Muscle of leg (tissue), 11 donors: ENCODE measurements around the gene RRBP1. TPM values are rescaled to one million over a fixed set of nuclear protein-coding genes. Genes with fewer than 3 reads are reported as not detected.

Experiments used
- DNase-seq: peaks from one replicate; pipeline ENCODE4 v3.0.0; 2013
- H3K27ac ChIP-seq: one replicate; pipeline ENCODE4 v1.5.1; 2013; ENCODE audit warnings: mild to moderate bottlenecking, low read length, control low read depth
- H3K27me3 ChIP-seq: one replicate; pipeline ENCODE4 v1.6.1; 2013; ENCODE audit warnings: low read length; ENCODE audit not compliant: control insufficient read depth, insufficient read depth
- H3K36me3 ChIP-seq: one replicate; pipeline ENCODE4 v1.6.1; 2013; ENCODE audit warnings: low read length; ENCODE audit not compliant: control insufficient read depth, insufficient read depth
- H3K4me1 ChIP-seq: one replicate; pipeline ENCODE4 v1.6.1; 2013; ENCODE audit warnings: low read length; ENCODE audit not compliant: control insufficient read depth, insufficient read depth
- H3K4me3 ChIP-seq: one replicate; pipeline ENCODE4 v1.5.1; 2013; ENCODE audit warnings: low read length, control low read depth
- H3K9me3 ChIP-seq: replicated peaks from 2 replicates; pipeline ENCODE4 v1.6.1; 2013; ENCODE audit warnings: low read depth, low read length; ENCODE audit not compliant: control insufficient read depth
- WGBS: methylation state at CpG from one replicate; pipeline ENCODE4 v1.1.5; 2013; ENCODE audit warnings: missing lambda C conversion rate; ENCODE audit not compliant: insufficient coverage; 5-methylcytosine and 5-hydroxymethylcytosine counted together
- polyA plus RNA-seq, 8 donors: library from polyadenylated mRNA; unstranded; fragments of 120-200 nt; gene quantifications; one replicate each; pipeline versions ENCODE4 v1.2.1 to v1.2.3, GENCODE V29; 2013; ENCODE audit warnings: inconsistent platforms in 1 of 8, low replicate concordance in 1 of 8; ENCODE audit not compliant: insufficient read length in 8 of 8, insufficient read depth in 1 of 8
- total RNA-seq: library from RNA; stranded (reverse); fragments of 120-200 nt; gene quantifications from one replicate; pipeline ENCODE4 v1.2.4, GENCODE V29; 2013

RRBP1 gene
- total and polyA plus RNA-seq, 9 donors = 99.5 to 178 (median 134) TPM

DNA sequence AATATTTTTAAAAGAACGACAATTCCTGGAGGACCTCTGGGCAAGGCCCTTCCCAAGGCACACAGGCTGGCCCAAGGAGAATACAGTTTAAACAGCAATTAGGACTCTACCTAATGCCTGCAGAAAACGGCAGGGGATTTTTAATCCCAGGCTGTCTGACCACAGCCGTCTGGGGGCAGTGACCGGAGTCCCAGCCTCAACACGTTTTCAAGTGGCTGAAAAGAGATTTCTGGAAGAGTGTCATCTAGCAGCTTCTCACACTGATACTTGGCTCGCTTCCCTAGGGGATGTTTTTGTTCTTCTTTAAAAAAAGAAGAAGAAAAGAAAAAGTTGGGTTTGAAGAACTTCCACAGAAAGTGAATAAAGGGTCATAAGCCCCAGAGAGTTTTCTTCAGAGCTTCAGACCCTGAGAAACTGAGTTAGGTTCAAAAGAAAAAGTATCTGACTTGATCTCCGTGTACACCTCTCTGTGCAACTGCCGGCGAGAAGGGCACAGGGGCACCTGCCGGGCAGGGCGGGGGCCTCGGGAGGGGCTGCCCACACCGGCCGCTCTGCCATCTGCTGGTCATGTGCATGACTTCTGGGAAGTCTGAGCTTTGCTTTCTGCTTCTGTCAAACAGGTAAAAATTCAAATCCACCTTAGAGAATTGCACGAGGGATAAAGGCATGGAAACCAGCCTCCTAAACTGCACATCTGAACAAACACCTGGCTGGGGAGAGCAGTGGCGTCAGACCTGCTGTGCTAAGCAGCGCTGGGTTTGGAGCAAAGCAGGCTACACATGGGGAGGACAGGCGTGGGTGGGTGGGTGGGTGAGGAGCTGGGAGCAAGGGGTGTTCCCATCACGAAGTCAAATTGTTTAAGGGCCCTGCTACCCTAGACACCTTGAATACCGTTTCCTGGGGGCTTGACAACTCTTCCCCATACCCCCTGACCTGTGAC is 33.0 kb downstream of the RRBP1 start:
- no peak overlapping the region for H3K4me3 ChIP-seq
- DNase-seq = no peak
- 30% methylated on average over 6 of the region's 20 CpGs for WGBS
- no peaks in the 10 kb centered on the region for H3K9me3 ChIP-seq
- H3K36me3 ChIP-seq = peaks cover 35% of the 10 kb centered on the region
- H3K4me1 ChIP-seq = peaks cover 77% of the 10 kb centered on the region
- H3K27ac ChIP-seq = no peak overlapping the region
- no peaks in the 10 kb centered on the region for H3K27me3 ChIP-seq

DNA sequence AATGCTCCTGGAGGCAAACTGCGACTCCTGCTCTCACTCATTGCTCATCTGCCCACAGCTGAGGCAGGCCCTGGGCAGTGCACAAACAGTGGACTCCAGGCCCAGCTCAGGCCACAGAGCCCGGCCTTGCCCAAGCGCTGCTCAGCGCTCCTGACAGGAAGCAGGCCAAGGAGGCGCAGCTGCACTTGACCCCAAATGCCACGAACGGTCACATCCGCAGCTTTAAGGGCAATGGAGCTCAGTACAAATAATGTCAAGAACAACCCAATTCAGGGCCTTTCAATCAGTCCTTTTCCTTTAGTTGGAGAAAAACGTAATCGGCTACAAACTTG is 33.8 kb downstream of the RRBP1 start:
- H3K27ac ChIP-seq = no peak overlapping the region
- no peaks in the 10 kb centered on the region for H3K27me3 ChIP-seq
- no peak for DNase-seq
- H3K4me3 ChIP-seq = no peak overlapping the region
- H3K36me3 ChIP-seq = peaks cover 38% of the 10 kb centered on the region
- H3K4me1 ChIP-seq = peaks cover 85% of the 10 kb centered on the region
- H3K9me3 ChIP-seq = no peaks in the 10 kb centered on the region
- 63% methylated on average over 4 of the region's 10 CpGs for WGBS

DNA sequence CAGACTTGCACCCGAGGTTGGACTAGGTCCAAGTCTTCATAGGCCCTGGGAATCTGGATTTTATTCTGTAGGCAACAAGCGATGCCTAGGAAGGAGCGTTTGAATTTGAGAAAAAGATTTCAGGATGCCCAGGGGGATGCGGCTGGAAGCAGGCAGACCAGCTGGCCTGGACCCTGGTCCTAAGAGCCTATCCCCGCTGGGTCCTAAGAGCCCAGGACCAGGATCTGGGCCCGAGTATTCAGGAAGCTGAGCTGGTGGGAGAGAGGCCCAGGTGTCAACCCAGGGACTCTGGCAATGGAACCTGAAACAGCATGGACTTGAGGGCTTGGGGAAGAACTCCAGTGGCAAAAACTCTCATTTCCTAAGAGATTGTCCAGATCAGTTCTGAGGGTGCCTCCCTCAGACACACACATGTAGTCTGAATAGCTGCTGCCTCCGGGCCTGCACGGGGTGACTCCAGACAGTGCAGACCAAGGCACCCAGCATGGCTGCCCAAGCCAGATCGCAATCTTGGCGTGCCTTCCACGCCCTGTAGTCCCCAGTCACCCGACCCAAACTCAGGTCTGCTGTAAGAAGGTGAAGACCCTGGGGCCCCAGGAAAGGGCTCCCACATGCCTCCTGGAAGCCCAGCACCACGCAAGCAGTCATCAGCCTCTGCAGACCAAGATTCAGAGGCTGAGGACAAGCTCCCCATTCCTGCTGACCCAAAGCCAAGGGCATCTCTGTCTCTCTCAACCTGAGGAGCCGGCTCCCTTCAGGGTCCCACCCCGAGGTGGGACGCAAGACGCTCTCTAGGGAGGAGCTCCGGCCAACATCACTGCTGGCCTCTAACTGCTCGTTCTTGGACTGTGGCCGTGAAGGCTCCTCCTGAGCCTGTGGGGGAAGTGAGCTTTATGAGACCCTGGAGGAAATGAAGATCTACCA is 34.4 kb downstream of the RRBP1 start:
- Histone ChIP-seq H3K9me3 (no peaks in the 10 kb centered on the region), H3K4me1 (peaks cover 82% of the 10 kb centered on the region), H3K4me3 (no peak overlapping the region), H3K27me3 (no peaks in the 10 kb centered on the region), H3K27ac (no peak overlapping the region), H3K36me3 (peaks cover 39% of the 10 kb centered on the region)
- no peak for DNase-seq
- WGBS = 41% methylated on average over 7 of the region's 20 CpGs

DNA sequence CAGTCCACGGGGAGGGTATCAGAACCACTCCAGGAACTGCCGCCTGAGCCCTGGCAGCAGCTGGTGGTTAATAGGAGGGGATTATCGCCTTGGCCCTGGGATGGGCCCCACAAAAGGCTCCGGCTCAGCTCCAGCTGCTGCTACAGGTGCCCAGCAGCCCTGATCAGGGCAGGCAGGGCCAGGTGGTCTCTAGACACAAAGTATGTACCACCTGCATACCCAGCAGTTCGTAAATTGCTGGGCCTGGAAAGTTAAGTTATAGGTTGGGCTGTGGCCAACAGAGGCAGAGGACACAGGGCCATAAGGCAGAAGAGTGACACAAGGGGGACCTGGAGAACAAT is 35.1 kb downstream of the RRBP1 start:
- WGBS = 0% methylated on average over 1 of the region's 5 CpGs
- Histone ChIP-seq H3K4me3 (no peak overlapping the region), H3K27ac (no peak overlapping the region), H3K27me3 (no peaks in the 10 kb centered on the region), H3K36me3 (peaks cover 41% of the 10 kb centered on the region), H3K9me3 (no peaks in the 10 kb centered on the region), H3K4me1 (peaks cover 82% of the 10 kb centered on the region)
- DNase-seq = peak; percentile 60

DNA sequence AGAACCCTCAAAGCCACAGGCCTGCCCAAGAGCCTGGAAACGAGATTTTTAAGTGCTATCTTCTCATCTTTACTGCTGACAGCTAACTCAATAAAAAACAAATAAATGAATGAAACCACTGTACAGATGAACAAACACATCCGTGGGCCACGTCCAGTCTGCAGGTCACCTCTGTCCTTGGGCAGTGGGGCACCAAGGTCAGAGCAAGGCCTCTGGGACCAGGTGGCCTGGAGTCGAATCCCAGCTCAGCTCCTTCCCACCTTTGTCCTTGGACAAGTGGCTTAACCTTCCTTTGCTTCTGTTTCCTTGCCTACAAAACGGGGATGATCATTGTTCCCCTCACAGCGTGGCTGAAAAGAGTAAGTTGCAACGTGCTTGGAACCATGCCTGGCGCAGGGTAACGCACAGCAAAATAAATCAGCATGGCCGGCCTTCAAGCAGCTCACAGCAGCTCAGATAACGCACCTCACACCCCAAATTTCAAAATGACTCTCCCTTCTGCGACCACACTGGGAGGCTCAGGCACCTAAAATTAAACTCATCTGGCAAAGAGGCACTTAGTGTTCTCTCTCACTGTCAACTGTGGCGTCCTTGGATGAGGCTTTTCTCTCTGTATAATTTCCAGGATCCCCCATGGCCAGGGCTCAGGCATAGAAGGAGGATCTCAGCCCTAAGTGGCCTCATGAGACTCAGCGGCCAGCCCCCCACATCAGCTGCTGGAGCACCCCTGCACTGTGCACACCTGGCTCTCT is 35.7 kb downstream of the RRBP1 start:
- H3K36me3 ChIP-seq = peaks cover 46% of the 10 kb centered on the region
- WGBS = 35% methylated on average over 13 of the region's 14 CpGs
- DNase-seq = peak; percentile 59
- H3K4me3 ChIP-seq = no peak overlapping the region
- H3K27ac ChIP-seq = peak overlapping the region; percentile 20
- no peaks in the 10 kb centered on the region for H3K9me3 ChIP-seq
- H3K27me3 ChIP-seq = no peaks in the 10 kb centered on the region
- peaks cover 82% of the 10 kb centered on the region for H3K4me1 ChIP-seq

DNA sequence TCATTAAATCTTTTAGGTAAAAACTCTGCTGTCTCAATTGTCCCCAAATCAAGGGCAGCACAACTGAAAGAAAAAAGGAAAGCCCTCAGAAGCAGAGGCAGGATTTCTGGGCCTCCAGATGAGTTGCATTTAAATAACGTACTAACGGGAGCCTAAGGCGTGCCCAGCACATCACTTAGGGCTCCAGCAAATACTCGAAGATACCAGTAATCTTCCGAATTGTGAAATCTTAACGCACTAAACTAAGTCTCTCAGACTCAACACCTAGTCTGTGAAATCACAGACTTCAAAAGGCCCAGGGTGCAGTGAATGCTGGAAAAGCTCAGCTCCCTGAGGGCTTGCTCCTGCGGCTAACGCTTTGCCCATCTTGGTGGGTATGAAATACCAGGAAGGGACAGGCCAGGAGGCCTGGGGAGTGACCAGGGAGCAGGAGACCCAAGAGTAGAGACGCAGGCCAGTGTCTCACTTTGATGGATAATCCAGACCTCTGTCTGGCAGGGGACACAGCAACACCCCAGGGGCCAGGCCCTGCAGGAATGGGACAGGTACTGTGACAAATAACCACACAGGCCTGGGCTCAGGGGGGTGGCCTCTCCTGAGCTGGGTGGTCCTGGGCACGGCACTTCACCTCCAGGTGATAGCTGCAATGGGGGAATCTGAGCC is 36.4 kb downstream of the RRBP1 start:
- 66% methylated on average over 10 of the region's 10 CpGs for WGBS

DNA sequence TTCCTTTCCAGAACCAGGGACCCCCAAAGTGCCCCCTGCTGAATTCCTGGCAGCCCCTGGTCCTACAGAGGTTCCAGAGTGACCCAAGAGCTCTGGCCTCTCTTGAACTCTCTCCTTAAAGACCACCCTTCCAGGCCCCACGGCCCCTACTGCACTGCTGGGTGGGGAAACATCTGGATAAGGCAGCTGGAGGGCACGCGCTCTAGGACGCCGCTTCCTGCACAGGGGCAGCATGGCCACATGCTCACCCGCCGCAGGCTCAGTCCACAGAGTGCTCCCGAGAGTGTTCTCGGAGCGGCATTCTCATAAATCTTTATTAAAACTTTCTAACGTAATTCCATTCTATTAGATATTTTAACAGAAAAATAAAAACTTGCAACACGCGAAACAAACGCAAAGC is 37.0 kb downstream of the RRBP1 start:
- H3K27ac ChIP-seq = no peak overlapping the region
- peaks cover 53% of the 10 kb centered on the region for H3K36me3 ChIP-seq
- H3K9me3 ChIP-seq = no peaks in the 10 kb centered on the region
- H3K27me3 ChIP-seq = no peaks in the 10 kb centered on the region
- no peak overlapping the region for H3K4me3 ChIP-seq
- WGBS = 61% methylated on average over 7 of the region's 14 CpGs
- peaks cover 76% of the 10 kb centered on the region for H3K4me1 ChIP-seq
- no peak for DNase-seq

More for the DNA sequence above, 36.4 kb downstream of the RRBP1 start:
- H3K36me3 ChIP-seq = peaks cover 53% of the 10 kb centered on the region
- DNase-seq = no peak
- H3K27me3 ChIP-seq = no peaks in the 10 kb centered on the region
- H3K4me1 ChIP-seq = peaks cover 82% of the 10 kb centered on the region
- no peak overlapping the region for H3K4me3 ChIP-seq
- no peaks in the 10 kb centered on the region for H3K9me3 ChIP-seq
- H3K27ac ChIP-seq = peak overlapping the region; percentile 20

DNA sequence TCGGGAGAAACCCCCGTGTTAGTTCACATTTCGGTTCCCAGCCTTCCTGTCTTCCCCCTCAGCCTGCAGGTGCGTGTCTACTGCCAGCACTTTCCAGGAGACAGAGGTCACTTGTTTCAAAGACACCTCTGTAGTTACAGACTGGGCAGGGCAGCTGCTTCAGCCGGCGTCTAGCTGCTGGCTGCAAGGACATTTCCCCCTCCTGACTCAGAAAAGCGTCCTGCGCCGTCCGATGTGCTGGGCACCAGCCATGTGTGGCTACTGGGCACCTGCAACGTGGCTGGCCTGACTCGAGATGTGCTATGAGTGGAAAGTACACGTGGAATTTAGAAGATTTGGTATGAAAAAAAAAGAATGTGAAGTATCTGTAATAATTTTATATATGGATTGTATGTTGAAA is 37.6 kb downstream of the RRBP1 start:
- peaks cover 53% of the 10 kb centered on the region for H3K36me3 ChIP-seq
- no peaks in the 10 kb centered on the region for H3K9me3 ChIP-seq
- H3K4me3 ChIP-seq = no peak overlapping the region
- WGBS = 33% methylated on average over 9 of the region's 13 CpGs
- H3K27ac ChIP-seq = no peak overlapping the region
- no peaks in the 10 kb centered on the region for H3K27me3 ChIP-seq
- peaks cover 71% of the 10 kb centered on the region for H3K4me1 ChIP-seq
- no peak for DNase-seq

DNA sequence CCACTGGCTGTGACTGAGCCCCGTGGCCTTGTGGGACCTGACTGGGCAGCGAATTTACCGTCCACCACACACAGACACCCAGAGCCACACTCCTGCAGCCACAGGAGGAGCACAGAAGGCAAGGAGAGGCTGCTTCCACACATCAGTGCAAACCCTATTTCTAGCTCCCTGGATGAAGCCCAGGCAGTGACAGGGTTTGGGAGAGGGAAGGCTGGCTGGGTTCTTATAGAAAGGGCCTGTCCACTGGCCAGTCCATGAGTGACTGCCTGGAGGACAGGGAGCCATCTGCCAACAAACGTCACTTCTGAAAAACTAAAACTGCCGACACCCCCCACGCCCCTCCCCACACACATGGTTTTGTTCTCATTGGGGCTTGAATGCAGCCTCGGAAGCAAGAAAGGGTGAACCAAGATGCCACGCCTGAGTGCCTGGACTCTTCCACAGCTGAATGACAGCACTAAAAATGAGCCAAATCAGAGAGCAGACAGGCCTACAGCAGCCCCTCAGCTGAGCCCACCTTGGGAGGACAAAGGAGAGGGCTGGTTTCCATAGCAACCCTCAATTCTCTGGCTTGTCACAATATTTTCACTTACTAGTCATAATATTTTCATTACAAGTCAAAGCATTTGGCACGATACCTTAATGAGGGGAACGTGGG is 38.4 kb downstream of the RRBP1 start:
- peaks cover 72% of the 10 kb centered on the region for H3K4me1 ChIP-seq
- no peaks in the 10 kb centered on the region for H3K9me3 ChIP-seq
- H3K36me3 ChIP-seq = peaks cover 61% of the 10 kb centered on the region
- 21% methylated on average over 6 of the region's 10 CpGs for WGBS
- H3K27ac ChIP-seq = no peak overlapping the region
- no peak overlapping the region for H3K4me3 ChIP-seq
- peak; percentile 62 for DNase-seq
- H3K27me3 ChIP-seq = no peaks in the 10 kb centered on the region
